HG02588 (cell line): ENCODE results near the gene PRG3.
"Not testable (repeated sequence)": the region's sequence is repeated elsewhere in the genome, so short reads cannot be mapped to it uniquely, and the experiment has no call there.

ENCODE experiments used
- ATAC-seq: cut with Tn5 transposase; IDR thresholded peaks from one replicate; pipeline ENCODE4 v1.9.1; 2021; ENCODE audit warnings: mild to moderate bottlenecking, moderate library complexity; ENCODE audit not compliant: unreplicated experiment

PRG3 gene

GRCh38 chr11:57341250-57341808, 39.6 kb downstream of the PRG3 start:
- ATAC-seq: no peak

GRCh38 chr11:57340039-57340615, 40.8 kb downstream of the PRG3 start:
- ATAC-seq: no peak

- no peak for ATAC-seq
Measured at GRCh38 chr11:57339328-57339727, 41.6 kb downstream of the PRG3 start.

- no peak for ATAC-seq
Measured at GRCh38 chr11:57338142-57338541, 42.8 kb downstream of the PRG3 start, which contains the start of gene P2RX3. P2RX3 (plus strand) TSS chr11:57338352; CDS start chr11:57338551, 199 bp downstream.

GRCh38 chr11:57336856-57337255, 44.1 kb downstream of the PRG3 start:
- ATAC-seq: not testable (repeated sequence)

GRCh38 chr11:57336111-57336666, 44.8 kb downstream of the PRG3 start:
- no peak for ATAC-seq

GRCh38 chr11:57335343-57336110, 45.4 kb downstream of the PRG3 start, which contains the start of gene SSRP1:
SSRP1 (minus strand) TSS chr11:57335892; CDS start chr11:57335121, 771 bp downstream.
- peak; percentile 100 for ATAC-seq

- no peak for ATAC-seq
Measured at GRCh38 chr11:57335023-57335342, 46.0 kb downstream of the PRG3 start.

- ATAC-seq: no peak
Measured at GRCh38 chr11:57332694-57333440, 48.1 kb downstream of the PRG3 start.

- ATAC-seq: no peak
Measured at GRCh38 chr11:57331720-57332119, 49.2 kb downstream of the PRG3 start.

GRCh38 chr11:57330029-57330428, 50.9 kb downstream of the PRG3 start:
- ATAC-seq: no peak

GRCh38 chr11:57327721-57328120, 53.2 kb downstream of the PRG3 start:
- no peak for ATAC-seq
